NCI-H2227 (cell line): ENCODE measurements around the gene TMEM91.
"Not testable (repeated sequence)": the region's sequence is repeated elsewhere in the genome, so short reads cannot be mapped to it uniquely, and the experiment has no call there.

Experiments used
- DNase-seq: peaks from one replicate; lab custom pipeline; 2025; ENCODE audit not compliant: unreplicated experiment; lab: John Stamatoyannopoulos, UW

TMEM91 gene

DNA sequence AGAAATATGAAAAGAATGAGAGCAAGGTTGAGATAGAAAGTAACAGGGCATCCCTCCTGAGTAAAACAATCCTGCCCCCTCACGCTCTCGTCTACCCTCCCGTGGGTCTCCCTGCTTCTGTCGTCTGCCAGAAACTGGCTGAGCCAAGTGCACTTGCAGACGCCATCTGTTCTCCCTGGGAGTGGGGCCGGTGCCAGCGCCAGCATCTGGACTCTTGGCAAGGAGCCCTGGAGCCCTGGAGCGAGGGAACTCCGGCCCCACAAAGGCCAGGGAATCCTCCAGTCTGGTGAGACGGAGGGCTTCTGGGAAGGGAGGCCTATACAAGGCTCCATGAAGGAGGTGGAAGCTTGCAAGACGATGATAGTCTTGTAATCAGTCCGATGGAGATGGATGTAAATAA is 2.3 kb upstream of the TMEM91 start:
- peak; percentile 95 for DNase-seq

DNA sequence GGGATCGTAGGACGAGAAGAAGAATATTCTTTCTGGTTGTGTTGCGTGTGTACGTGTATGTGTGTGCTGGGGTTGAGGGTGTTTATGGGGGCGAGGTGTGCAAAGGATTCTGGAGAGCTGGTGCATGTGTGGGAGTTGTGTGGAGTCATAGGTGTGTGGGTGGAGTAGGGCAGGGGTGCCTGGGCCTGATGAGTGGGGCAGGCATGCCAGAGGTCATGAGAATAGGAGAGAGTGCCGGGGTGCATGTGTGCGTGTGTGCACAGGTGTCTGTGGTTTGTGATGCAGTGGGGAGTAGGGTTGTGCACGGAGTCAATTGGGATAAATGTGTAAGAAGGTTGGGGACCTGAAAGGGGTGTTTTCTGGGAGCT is 649 bp downstream of the TMEM91 start:
- no peak for DNase-seq

DNA sequence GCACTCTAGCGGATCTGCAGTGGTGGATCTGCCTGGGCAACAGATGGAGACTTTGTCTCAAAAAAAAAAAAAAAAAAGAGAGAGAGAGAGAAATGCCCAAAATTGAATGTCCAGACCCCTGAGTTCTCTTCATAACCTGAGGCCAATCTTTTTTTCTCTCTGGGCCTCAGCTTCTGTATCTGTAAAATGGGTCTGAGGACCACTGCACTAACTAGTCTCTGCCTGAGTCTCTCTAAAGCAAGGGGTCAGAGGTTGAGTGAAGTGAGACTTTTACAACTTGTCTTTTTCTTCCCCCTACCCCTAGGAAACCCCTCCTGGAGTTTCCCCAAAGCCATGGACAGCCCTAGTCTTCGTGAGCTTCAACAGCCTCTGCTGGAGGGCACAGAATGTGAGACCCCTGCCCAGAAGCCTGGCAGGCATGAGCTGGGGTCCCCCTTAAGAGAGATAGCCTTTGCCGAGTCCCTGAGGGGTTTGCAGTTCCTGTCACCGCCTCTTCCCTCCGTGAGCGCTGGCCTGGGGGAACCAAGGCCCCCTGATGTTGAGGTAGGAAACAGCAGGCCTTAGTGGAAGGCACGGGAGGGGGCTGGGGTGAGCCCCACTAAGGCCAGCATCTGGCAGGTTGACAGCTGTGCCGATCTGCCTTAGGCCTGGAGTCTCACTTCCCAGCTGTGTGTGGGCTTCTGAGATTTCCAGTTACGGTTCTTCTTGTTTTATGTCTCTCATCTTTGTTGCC is 1.8 kb downstream of the TMEM91 start:
- DNase-seq: peak; percentile 56

GRCh38 chr19:41381536-41381935 is 5.2 kb downstream of the TMEM91 start:
- not testable (repeated sequence) for DNase-seq

GRCh38 chr19:41384351-41384750 is 8.0 kb downstream of the TMEM91 start:
- no peak for DNase-seq

DNA sequence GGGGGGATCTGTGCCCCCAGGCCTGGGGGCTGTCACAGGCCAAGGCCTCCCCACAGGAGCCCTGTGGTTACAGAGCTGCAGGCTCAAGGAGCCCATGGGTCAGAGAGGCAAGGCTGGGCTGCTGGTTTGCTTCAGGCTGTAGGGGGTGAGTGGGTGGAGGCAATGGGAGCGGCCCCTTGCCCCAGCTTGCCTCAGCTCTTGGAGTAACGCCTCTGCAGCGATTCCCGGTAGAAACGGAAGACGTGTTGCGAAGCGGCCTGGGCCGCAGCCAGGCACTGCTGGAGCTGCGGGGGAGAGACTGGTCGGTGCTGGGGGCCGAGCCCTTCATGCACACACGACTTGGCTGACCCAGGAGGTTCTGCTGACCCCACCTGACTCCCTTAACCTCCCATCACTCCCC is 10.1 kb downstream of the TMEM91 start:
- DNase-seq: no peak

DNA sequence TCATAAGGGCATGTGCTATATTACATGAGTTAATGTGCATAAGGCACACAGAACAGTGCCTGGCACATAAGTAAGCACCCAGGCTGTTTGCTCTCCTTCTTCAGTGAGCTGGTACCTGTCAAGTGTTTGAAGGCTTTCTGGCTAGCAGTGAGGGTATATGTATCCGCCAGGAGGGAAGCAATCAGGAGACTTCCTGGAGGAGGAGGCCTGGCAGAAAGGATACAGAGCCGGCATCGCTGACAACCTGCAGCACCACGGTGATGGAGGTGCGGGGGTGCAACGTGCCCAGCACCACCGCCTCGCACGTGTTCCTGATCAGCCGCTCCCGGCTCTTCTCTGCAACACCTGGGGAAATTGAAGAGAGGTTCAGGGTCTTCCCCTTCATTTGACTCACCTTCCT is 15.3 kb downstream of the TMEM91 start:
- DNase-seq: no peak

DNA sequence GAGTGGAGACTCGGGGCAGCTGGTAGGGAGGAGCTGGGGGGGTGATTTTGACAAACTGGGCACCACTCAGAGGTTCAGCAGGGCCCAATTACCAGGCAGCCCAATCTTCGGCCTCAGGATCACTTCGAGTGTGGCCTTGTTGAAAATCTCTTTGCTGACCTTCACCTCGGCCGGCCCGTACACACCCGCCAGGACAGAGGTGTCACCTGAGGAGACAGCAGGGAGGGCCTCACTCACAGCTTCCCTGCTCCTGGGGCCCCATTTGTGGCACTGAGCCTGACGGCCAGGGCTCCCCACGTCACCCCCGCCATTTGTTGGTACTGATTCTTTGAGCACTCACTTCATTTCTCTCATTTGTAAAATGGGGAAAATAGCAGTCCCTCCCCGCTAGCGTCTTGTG is 16.4 kb downstream of the TMEM91 start:
- no peak for DNase-seq

DNA sequence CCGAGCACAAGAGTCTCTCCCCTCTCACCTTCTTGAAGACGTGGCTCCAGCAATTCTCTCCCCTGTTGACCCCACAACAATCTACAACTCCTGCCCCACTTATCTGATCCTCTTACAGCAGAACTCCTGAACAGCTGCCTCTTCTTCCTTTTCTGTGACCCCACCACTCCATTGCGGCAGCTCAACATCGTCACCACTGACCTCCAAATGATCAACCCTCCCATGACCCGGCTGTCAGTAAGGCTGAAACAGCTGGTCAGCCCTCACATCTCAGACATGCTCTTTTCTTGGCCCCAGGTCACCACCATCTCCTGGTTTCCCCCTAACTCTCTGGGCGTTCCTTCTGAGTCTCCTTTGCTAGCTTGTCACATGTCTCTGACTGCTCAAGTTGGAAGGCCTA is 19.0 kb downstream of the TMEM91 start:
- DNase-seq: no peak

DNA sequence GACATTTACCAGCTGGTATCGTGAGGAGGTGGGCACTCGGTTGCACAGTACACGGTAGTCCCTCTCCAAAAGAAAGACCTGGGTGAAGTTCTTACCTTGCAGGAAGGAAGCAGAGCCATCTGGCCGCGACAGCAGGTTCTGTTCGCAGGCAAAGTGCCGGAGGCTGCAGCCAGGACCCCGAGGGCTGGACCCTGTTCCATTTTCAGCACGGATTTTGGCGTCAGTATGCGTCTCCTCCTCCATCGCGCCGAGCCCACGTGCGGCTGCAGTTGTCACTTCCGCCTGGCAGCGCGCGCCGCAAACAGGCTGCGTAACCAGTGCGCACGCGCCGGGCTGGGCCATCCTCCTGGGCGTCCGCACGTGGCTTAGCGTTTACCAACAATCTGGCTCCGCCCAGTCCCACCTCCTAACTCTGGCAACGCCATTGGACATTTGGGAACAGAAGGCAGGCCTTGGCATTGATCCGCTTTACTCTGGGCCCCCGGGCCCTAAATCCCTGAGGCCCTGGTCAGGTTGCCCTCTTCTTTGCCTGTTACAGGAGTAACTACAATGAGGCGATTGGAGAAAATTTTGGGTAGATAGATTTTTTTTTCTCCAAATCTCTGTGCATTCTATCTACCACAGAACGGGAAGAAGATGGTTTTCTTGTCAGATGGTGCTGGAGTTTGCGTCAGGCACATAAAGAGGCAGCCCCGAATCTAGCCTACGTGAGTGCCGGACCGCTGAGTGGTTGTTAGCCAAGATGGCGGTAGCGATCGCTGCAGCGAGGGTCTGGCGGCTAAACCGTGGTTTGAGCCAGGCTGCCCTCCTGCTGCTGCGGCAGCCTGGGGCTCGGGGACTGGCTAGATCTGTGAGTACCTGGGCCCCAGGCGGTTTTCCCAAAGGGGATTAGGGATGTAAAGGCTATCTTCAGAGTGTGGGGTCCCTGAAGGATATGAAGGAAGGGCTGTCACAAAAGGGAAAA is 21.0 kb downstream of the TMEM91 start, which contains the start of the genes BCKDHA and EXOSC5:
TSS of gene BCKDHA (plus strand) at position 733 of the 964 bp plus-strand sequence. CDS start at position 743, 10 bp downstream.
TSS of gene EXOSC5 (minus strand) at position 274 of the 964 bp plus-strand sequence. CDS start at position 243, 31 bp downstream.
- DNase-seq: peak; percentile 100

- DNase-seq: no peak
Measured at GRCh38 chr19:41398050-41398418, 21.7 kb downstream of the TMEM91 start.

DNA sequence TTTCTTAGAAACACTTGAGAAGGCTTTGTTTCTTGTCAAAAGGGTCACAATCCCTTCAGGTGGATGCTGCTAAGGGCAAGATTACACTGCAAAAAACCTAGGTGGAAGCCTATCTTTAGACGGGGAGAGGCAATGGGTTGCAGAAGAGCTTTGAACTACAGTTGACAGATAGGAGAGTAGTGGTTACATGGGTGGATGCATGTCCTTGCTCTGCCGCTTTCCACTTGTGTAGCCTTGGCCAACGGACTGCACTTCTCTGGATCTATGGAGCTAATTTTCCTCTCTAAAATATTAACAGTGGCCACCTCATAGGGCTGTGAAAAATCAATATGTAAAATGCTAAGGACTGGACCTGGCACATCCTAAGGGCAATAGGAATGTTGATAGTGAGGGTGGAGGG is 22.3 kb downstream of the TMEM91 start:
- peak; percentile 39 for DNase-seq

- DNase-seq: no peak
Measured at GRCh38 chr19:41399091-41399490, 22.8 kb downstream of the TMEM91 start.

GRCh38 chr19:41399525-41399924 is 23.2 kb downstream of the TMEM91 start:
- DNase-seq: no peak

DNA sequence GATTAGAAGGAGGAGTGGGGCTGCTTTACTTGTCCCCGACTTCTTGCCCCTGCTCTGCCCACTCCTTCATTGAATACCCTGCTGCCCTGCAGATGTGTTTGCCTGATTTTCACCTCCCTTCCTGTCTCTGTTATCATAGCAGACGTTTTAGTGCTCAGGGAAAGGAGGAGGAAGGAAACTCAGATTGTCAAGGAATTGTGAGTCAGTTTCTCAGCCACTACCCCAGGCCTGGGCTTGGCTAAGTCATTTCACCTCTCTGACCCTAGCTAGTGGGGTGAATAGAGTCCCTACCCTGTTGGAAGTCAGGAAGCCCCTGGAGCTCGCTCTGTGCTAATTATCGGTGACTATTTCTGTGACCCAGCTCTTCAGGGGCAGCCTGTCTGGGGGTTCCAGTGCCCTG is 25.1 kb downstream of the TMEM91 start:
- DNase-seq: no peak

DNA sequence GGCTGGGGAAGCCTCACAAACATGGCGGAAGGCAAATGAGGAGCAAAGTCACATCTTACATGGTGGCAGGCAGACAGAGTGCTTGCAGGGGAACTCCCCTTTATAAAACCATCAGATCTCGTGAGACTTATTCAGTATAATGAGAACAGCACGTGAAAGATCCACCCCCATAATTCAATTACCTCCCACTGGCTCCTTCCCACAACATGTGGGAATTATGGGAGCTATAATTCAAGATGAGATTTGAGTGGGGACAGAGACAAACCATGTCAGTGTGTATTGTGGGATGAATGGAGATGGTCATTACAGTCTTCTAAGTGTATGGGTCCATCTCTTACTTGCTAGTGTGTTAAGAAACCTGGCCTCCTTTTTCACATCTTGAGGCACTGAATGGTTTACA is 25.7 kb downstream of the TMEM91 start:
- DNase-seq: no peak

GRCh38 chr19:41403181-41403970 is 27.0 kb downstream of the TMEM91 start:
- DNase-seq: no peak

DNA sequence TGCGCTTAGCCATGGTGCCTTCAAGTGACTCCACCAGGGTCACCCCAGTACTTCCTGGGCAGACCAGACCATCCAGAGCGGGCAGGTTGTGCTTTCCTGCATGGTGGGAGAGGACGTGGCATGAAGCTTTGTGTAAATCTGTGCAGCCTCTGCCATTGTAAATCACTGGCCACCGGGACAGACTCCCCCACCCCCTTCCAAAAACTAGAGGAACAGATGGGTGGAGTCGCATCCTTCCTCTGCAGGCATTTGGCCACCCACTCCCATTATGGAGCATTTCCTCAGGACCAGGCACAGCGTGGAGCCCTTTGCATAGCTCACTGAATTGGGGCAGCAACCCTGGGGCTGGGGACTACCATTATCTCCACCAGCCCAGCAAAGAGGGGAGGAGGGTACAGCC is 29.4 kb downstream of the TMEM91 start:
- no peak for DNase-seq

DNA sequence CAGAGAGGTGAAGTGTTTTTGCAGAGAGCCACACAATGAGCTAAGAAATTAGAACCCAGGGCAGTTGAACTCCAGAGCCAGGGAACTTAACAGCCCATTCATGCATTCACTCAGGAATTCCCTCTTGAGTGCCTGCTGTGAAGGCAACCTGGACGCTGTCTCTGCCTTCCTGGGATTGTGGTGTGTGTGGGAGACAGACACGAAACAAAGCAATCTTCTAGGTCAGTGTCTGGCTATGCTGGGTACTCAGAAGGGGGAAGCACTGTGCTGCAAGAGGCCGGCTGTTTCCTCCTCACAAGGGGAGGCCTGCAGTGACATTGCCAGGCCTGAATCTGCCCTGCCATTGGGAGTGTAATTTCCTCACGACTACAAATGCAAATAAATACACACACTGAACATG is 30.9 kb downstream of the TMEM91 start:
- DNase-seq: no peak

DNA sequence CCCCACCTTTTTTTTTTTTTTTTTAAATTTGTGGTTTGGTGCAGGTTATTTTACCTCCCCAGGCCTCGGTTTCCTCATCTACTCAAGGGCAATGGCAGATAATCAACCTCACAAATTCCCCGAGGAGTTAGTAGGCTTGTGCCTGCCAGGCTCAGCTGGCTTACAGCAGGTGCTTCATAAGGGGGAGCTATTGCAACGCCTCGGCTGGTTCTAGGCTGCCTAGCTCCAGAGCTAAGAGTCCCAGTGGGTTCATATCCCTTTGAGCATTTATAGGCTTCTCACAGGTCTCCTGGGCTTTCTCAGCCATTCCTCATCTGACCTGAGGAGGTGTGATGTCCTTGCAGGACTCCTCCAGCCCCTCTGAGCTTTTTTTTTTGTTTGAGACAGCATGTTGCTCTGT is 31.9 kb downstream of the TMEM91 start:
- no peak for DNase-seq

DNA sequence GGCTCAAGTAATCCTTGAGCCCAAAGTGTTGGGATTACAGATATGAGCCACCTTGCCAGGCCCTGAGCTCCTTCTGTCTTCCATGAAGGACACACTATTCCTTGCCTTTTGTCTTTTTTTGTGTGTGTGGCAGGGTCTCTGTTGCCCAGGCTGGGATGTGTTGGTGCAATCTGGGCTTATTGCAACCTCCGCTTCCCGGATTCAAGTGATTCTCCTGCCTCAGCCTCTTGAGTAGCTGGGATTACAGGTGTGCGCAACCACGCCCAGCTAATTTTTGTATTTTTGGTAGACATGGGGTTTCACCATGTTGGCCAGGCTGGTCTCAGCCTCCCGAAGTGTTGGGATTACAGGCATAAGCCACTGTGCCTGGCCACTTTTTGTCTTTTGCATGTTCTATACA is 32.5 kb downstream of the TMEM91 start:
- not testable (repeated sequence) for DNase-seq
